Measurements from ENCODE around the gene PARD3B. TPM values are rescaled to one million over a fixed set of nuclear protein-coding genes. Genes with fewer than 3 reads are reported as not detected.

The PARD3B gene
- total RNA-seq, 1 experiment from 2014 or later: 3.6 TPM

- BruUV-seq (replicated peaks): no TSS peak
- no peak overlapping the region for H3K4me3 ChIP-seq (ENCODE audit: low read depth in 2 of 2, low read length in 2 of 2)
- no peak for DNase-seq (ENCODE audit: low read depth, low spot score)
- no peak for ATAC-seq
- intact Hi-C loops (cut with micrococcal nuclease; ENCODE audit: unreplicated experiment): no loop called here
- POLR2A ChIA-PET: interaction anchor here (0.7 kb wide), 1 partner anchor 15 kb away, joined by 3 read pairs; no protein-coding TSS in a partner anchor
- in situ Hi-C loops (cut with HindIII; ENCODE audit: low pct_unique_long_range_greater_than_20kb, low sequenced_read_pairs): no loop called here
- no peak overlapping the region for H3K27ac ChIP-seq (ENCODE audit: low read length)
- no peaks in the 10 kb centered on the region for H3K4me1 ChIP-seq (ENCODE audit: control insufficient read depth, insufficient read depth, low read length)
- H3K27me3 ChIP-seq (ENCODE audit: control insufficient read depth, insufficient read depth, low read length): no peaks in the 10 kb centered on the region
- no peaks in the 10 kb centered on the region for H3K9me3 ChIP-seq (ENCODE audit: control insufficient read depth, insufficient read depth, low read depth, low read length)
- CTCF ChIA-PET: no interaction called here
- TF ChIP-seq POLR2AphosphoS5 (IDR thresholded peaks at IDR 0.05; ENCODE audit: low read depth, low read length): no peak
- TF ChIP-seq CTCF (IDR thresholded peaks at IDR 0.05): no peak
- TF ChIP-seq SIN3A (IDR thresholded peaks at IDR 0.05; ENCODE audit: borderline replicate concordance, insufficient read depth, low read depth, low read length): no peak
- no peak for TF ChIP-seq TCF7L2 (IDR thresholded peaks at IDR 0.05; ENCODE audit: low read depth, low read length)
- no peak for TF ChIP-seq REST (IDR thresholded peaks at IDR 0.05; ENCODE audit: insufficient read depth in 1 of 2, low read depth in 2 of 2, low read length in 1 of 2)
- H3K36me3 ChIP-seq (ENCODE audit: control insufficient read depth, insufficient read depth, low read length): no peaks in the 10 kb centered on the region
These were observed 444.6 kb downstream of the PARD3B start for GRCh38 chr2:204989877-204990276.

GRCh38 chr2:205001300-205001966, 456.2 kb downstream of the PARD3B start:
- intact Hi-C loops (cut with micrococcal nuclease; ENCODE audit: unreplicated experiment): no loop called here

More at GRCh38 chr2:205001300-205001966, 456.2 kb downstream of the PARD3B start:
- Histone ChIP-seq H3K27me3 (ENCODE audit: control insufficient read depth, insufficient read depth, low read length) (no peaks in the 10 kb centered on the region), H3K4me1 (ENCODE audit: control insufficient read depth, insufficient read depth, low read length) (no peaks in the 10 kb centered on the region), H3K9me3 (ENCODE audit: control insufficient read depth, insufficient read depth, low read depth, low read length) (no peaks in the 10 kb centered on the region), H3K36me3 (ENCODE audit: control insufficient read depth, insufficient read depth, low read length) (no peaks in the 10 kb centered on the region), H3K4me3 (ENCODE audit: low read depth in 2 of 2, low read length in 2 of 2) (no peak overlapping the region), H3K27ac (ENCODE audit: low read length) (no peak overlapping the region)
- ChIA-PET POLR2A (no interaction called here), CTCF (interaction anchor here (0.6 kb wide), 1 partner anchor 22 kb away, joined by 5 read pairs; no protein-coding TSS in a partner anchor)
- DNase-seq (ENCODE audit: low read depth, low spot score): no peak
- ATAC-seq: no peak
- no TSS peak for BruUV-seq (replicated peaks)
- TF ChIP-seq TCF7L2 (IDR thresholded peaks at IDR 0.05; ENCODE audit: low read depth, low read length) (no peak), CTCF (IDR thresholded peaks at IDR 0.05) (no peak), SIN3A (IDR thresholded peaks at IDR 0.05; ENCODE audit: borderline replicate concordance, insufficient read depth, low read depth, low read length) (no peak)
- in situ Hi-C loops (cut with HindIII; ENCODE audit: low pct_unique_long_range_greater_than_20kb, low sequenced_read_pairs): no loop called here

All from Panc1 (cell line).